NCI-H748 (cell line): ENCODE data around the gene GRIFIN.

Source experiments
- DNase-seq: peaks from one replicate; lab custom pipeline; 2025; ENCODE audit not compliant: unreplicated experiment; lab: John Stamatoyannopoulos, UW

Gene GRIFIN

GRCh38 chr7:2499181-2499580 is 23.0 kb upstream of the GRIFIN start:
- no peak for DNase-seq

DNA sequence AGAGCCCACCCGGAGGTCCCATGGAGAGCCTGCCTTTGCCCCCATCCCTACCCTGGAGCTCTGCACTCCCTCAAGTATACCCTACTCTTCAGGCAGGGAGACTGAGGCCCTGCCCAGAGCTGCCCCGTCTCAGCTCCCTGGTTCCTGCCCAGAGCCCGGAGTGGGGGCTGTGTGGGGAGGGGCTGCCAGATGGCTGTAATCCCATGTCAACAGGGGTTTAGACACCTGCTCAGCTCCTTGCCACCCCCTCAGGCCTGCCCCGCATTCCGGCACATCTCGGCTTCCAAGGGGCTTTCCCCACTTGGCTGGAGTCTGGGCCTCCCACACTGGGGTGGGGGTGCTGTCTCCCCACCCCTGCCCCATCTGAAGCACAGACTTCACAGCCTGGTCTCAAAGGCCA is 22.5 kb upstream of the GRIFIN start:
- DNase-seq: no peak

DNA sequence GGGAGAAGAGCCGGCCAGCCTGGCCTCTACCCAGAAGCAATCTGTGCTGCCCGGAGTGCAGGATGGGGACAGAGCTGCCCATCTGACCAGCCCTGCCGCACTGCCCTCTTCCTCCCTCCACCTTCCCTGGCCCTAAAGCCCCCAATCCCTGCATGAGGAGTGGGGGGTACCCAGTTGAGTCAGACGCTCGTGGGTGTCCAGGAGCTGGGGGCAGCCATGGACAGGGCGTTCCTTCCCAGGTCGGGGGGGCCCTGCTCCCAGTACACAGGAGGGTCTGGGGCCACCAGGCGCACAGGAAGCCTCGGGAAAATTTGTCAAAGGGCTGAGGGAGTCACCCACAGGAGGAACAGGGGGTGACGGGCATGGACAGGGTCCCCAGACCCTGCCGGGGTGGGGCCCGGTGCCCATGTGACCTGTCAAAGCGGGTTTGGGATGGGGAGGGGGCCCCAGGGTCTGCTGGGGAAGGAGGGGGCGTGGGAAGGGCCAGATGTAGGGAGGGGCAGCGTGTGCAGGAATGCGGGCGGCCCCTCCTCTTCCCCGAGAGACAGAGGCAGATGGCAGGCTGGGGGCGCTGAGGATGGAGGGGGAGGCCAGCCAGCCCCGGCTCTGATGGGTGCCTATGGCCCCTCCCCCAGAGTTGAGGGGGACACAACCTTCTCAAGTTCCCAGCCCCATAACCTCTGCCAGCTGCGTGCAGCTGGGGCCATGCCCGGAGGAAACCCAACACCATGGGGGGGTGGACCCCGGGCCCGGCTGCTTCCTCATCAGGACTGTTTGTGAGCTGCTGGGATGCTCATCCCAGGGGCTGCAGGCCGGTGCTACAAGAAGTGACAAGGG is 21.5 kb upstream of the GRIFIN start:
- DNase-seq: no peak

DNA sequence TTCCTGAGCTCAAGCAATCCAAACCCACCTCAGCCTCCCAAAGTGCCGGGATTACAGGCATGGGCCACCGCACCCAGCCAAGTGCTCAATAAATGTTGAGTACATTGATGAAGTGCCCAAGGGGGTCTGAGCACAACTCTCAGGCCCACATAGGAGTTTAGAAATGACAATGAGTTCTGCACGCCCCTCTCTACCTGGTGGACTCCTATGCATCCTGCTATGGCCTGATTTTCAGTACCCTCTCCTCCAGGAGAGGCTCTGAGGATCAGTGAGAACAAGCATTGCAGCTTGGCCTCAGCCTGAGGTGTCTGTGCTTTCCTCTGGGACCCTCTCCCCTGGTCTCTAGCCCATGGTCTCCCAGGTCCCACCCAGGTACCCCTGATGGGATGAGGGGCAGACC is 20.9 kb upstream of the GRIFIN start:
- no peak for DNase-seq

DNA sequence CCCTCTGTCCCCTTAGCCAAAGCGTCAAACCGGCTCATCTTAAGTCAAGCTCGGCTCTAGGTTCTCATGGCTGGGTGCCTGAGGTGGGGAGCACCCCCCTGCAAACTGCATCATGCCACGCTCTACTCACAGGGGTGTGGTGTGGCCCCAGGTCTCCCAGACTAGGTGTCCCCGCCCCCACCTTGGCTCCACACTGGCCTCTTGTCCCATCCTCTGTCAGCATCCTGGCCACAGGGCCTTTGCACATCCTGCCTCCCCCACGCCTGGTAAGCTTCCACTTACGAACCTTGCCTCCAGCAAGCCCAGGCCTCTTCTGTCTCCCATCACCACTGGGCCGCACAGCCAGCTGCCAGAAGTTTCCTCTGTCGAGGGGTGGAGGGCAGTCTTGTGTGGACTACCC is 20.2 kb upstream of the GRIFIN start:
- DNase-seq: no peak

GRCh38 chr7:2495418-2496299 is 19.5 kb upstream of the GRIFIN start:
- DNase-seq: peak; percentile 61

- DNase-seq: no peak
These were observed 18.3 kb upstream of the GRIFIN start for GRCh38 chr7:2494191-2495130.

DNA sequence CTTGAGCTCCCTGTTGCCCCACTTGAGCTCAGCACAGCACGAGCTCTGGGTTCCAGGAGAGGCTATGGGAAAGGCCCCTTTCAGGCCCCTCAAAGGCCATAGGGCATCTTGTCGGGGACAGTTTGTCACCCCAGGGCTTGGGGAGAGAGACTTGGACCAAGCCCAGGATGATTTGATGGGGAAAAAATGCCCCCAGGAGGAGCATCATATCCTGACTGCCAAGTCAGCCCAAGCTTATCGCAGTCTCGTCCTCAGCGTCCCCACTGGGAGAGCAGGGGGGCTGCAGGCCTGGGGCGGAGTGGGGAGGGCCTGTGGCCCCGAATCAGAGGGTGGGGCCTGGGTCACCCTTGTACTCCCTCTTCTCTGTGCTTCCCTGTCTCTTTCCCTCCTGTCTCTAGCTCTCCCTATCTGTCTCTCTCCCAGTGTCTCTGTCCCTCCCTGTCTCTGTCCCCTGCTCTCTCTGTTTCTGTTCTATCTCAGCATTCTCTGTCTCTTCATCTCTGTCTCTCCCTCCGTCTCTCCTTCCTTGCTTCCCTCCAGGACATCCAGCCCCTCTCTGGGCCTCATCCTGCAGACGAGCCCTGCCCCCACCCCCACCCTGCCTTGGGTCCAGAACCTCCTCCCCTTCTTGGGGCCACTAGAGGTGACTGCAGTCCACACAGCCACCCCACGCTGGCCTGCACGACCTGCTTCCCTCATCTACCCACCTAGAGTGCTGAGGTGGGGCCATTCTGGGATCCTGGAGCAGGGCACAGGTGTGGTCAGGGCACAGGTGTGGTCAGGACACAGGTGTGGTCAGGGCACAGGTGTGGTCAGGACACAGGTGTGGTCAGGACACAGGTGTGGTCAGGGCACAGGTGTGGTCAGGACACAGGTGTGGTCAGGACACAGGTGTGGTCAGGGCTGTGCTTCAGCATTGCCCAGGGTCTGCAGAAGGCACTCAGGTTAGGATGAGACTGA is 17.3 kb upstream of the GRIFIN start:
- no peak for DNase-seq

GRCh38 chr7:2492038-2492437 is 15.8 kb upstream of the GRIFIN start:
- DNase-seq: no peak

GRCh38 chr7:2490181-2490651 is 14.0 kb upstream of the GRIFIN start:
- DNase-seq: no peak

GRCh38 chr7:2488681-2489080 is 12.5 kb upstream of the GRIFIN start:
- no peak for DNase-seq

- no peak for DNase-seq
These were observed 12.1 kb upstream of the GRIFIN start for GRCh38 chr7:2488272-2488645.

GRCh38 chr7:2487586-2488271 is 11.5 kb upstream of the GRIFIN start:
- DNase-seq: no peak

DNA sequence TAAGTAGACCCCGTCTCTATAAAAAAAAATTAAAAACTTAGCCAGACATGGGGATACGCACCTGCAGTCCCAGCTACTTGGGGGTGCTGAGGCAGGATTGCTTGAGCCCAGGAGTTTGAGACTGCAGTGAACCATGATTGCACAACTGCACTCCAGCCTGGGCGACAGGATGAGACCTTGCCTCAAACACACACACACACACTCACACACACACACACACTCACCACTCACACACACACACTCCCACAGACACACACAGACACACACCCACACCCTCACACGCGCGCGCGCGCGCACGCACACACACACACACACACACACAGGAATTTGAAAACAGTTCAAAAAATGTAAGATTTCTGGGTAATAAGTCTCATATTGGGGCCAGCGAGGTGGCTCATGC is 8.7 kb upstream of the GRIFIN start:
- no peak for DNase-seq

- DNase-seq: peak; percentile 62
These were observed 7.3 kb upstream of the GRIFIN start for GRCh38 chr7:2483494-2483893.

- DNase-seq: no peak
These were observed 6.7 kb upstream of the GRIFIN start for GRCh38 chr7:2482725-2483451.

GRCh38 chr7:2481195-2481594 is 5.0 kb upstream of the GRIFIN start:
- no peak for DNase-seq

GRCh38 chr7:2480070-2480408 is 3.8 kb upstream of the GRIFIN start:
- no peak for DNase-seq
